Pancreas (tissue), 10 donors: Measurements from ENCODE around the gene CCDC102A. TPM values are rescaled to one million over a fixed set of nuclear protein-coding genes. Genes with fewer than 3 reads are reported as not detected.

Experiments
- ATAC-seq, 4 donors: fragments of 200-7000 bp; cut with Tn5 transposase; one replicate each; pipeline versions ENCODE4 v1.8.0 to v1.9.1; 2020; ENCODE audit warnings: mild to moderate bottlenecking in 4 of 4, moderate library complexity in 4 of 4
- DNase-seq, 6 donors: peaks; one replicate each; pipeline ENCODE4 v3.0.0-alpha.2; 2020
- FAIRE-seq: peaks from 2 replicates; lab custom pipeline; 2012; peaks lifted over from hg19 to GRCh38; lab: Jason Lieb, UNC
- H3K27ac ChIP-seq, 4 donors: fragments of 200-600 bp; sonication (generic); 1 replicate in 3 of 4; 2 replicates in 1 of 4; pipeline versions ENCODE4 v1.5.0 to v1.8.0; 2020
- H3K27me3 ChIP-seq, 4 donors: fragments of 200-600 bp; one replicate each; pipeline ENCODE4 v1.8.0; 2021
- H3K36me3 ChIP-seq, 3 donors: fragments of 200-600 bp; sonication (generic) in 1 of 3; one replicate each; pipeline versions ENCODE4 v1.5.0 to v1.8.0; 2020 to 2021
- H3K4me1 ChIP-seq, 3 donors: fragments of 200-600 bp; one replicate each; pipeline ENCODE4 v1.8.0; 2021
- H3K4me3 ChIP-seq, 4 donors: fragments of 200-600 bp; sonication (generic) in 2 of 4; one replicate each; pipeline versions ENCODE4 v1.5.0 to v1.8.0; 2020 to 2021
- H3K9me3 ChIP-seq, 4 donors: fragments of 200-600 bp; one replicate each; pipeline ENCODE4 v1.8.0; 2021
- CTCF ChIP-seq, 4 donors: fragments of 200-600 bp; sonication (generic) in 3 of 4; IDR thresholded peaks; one replicate each; pipeline versions ENCODE4 v1.5.0 to v1.8.0; 2021; ENCODE audit warnings: antibody characterized with exemption in 4 of 4
- WGBS, 2 donors: extraction: QIAGEN DNeasy Blood & Tissue Kit; methylation state at CpG; one replicate each; pipeline ENCODE4 v1.1.7; 2013; 5-methylcytosine and 5-hydroxymethylcytosine counted together
- intact Hi-C, 3 donors: fragments of 100-400 bp; cut with DNase I; formaldehyde crosslinking; loops; one replicate each; pipeline versions ENCODE4 v1.11.1 to v1.14.2; 2022
- polyA plus RNA-seq, 2 donors: library from polyadenylated mRNA; stranded (reverse); fragments of 200-250 nt; gene quantifications; one replicate each; pipeline ENCODE4 v1.2.3, GENCODE V29; 2013
- total RNA-seq, 6 donors: library from RNA; stranded (reverse); fragmentation: NEBNext Ultra II Directional in 4 of 6; extraction: Animal tissue kit (Norgen Biotek cat#: 25700) in 4 of 6; gene quantifications; one replicate each; pipeline versions ENCODE4 v1.2.1 to v1.2.4, GENCODE V29; 2021 to 2023
- donor health status: healthy with polysubstance abuse.
- donor health status: DM: no; HTN: no; CAD: no; lungs with moderate emphysema.
- donor health status: DM: no; HTN: no; CAD: no.
- donor health status: control.
- donor health status: control.
- donor health status: Bipolar disorder and iron deficiency.
- donor health status: DM: yes; HTN: yes; CAD: no.
- donor health status: DM: no; HTN: no; CAD: no.
- donor health status: DM: no; HTN: no; CAD: no.
- donor health status: DM: yes; HTN: yes; CAD: no.

Gene CCDC102A
- total and polyA plus RNA-seq, 8 donors: 2.2 to 5.8 (median 2.9) TPM

GRCh38 chr16:57478396-57479204, 57.8 kb downstream of the CCDC102A start:
- no peak for TF ChIP-seq CTCF (IDR thresholded peaks at IDR 0.05)
- H3K27ac ChIP-seq: no peak overlapping the region
- DNase-seq (peak in 1 of 6 donors; percentile 39), ATAC-seq (no peak), FAIRE-seq (no peak)
- H3K4me1 ChIP-seq: peaks cover 0 to 16% (median 0%) of the 10 kb centered on the region in 3 donors
- no peaks in the 10 kb centered on the region for H3K9me3 ChIP-seq
- peak overlapping the region in 2 of 4 donors; percentile 7 to 40 for H3K4me3 ChIP-seq
- intact Hi-C loops: no loop called here
- peaks cover 0 to 10% (median 0%) of the 10 kb centered on the region in 3 donors for H3K36me3 ChIP-seq
- no peaks in the 10 kb centered on the region for H3K27me3 ChIP-seq
- 71 to 78% methylated on average over 15 of the region's 15 CpGs for WGBS, 2 donors

- H3K4me3 ChIP-seq: no peak overlapping the region
- no peaks in the 10 kb centered on the region for H3K9me3 ChIP-seq
- H3K36me3 ChIP-seq: peaks cover 0 to 16% (median 4%) of the 10 kb centered on the region in 3 donors
- no peak for TF ChIP-seq CTCF (IDR thresholded peaks at IDR 0.05)
- WGBS, 2 donors: 67 to 72% methylated on average over 9 of the region's 9 CpGs
- no peaks in the 10 kb centered on the region for H3K27me3 ChIP-seq
- H3K4me1 ChIP-seq: peaks cover 0 to 19% (median under 1%) of the 10 kb centered on the region in 3 donors
- ATAC-seq (no peak), DNase-seq (peak in 1 of 6 donors; percentile 37), FAIRE-seq (no peak)
- intact Hi-C loops: no loop called here
- H3K27ac ChIP-seq: no peak overlapping the region
These were observed 58.7 kb downstream of the CCDC102A start for GRCh38 chr16:57477531-57478202.

- DNase-seq (peak in 1 of 6 donors; percentile 45), ATAC-seq (no peak), FAIRE-seq (no peak)
- H3K36me3 ChIP-seq: peaks cover 0 to 16% (median 4%) of the 10 kb centered on the region in 3 donors
- no peak overlapping the region for H3K4me3 ChIP-seq
- WGBS, 2 donors: 87 to 88% methylated on average over 6 of the region's 6 CpGs
- H3K4me1 ChIP-seq: peaks cover 9 to 28% (median 9%) of the 10 kb centered on the region in 3 donors
- no peaks in the 10 kb centered on the region for H3K27me3 ChIP-seq
- no peaks in the 10 kb centered on the region for H3K9me3 ChIP-seq
- H3K27ac ChIP-seq: no peak overlapping the region
- TF ChIP-seq CTCF (IDR thresholded peaks at IDR 0.05): no peak
- intact Hi-C loops: no loop called here
These were observed 59.6 kb downstream of the CCDC102A start for GRCh38 chr16:57476546-57477410.

GRCh38 chr16:57475711-57476339, 60.5 kb downstream of the CCDC102A start:
- Histone ChIP-seq H3K4me3 (no peak overlapping the region), H3K36me3 (peaks cover 0 to 16% (median 4%) of the 10 kb centered on the region in 3 donors), H3K27me3 (no peaks in the 10 kb centered on the region), H3K9me3 (no peaks in the 10 kb centered on the region), H3K27ac (no peak overlapping the region), H3K4me1 (peaks cover 15 to 36% (median 15%) of the 10 kb centered on the region in 3 donors)
- 40 to 58% methylated on average over 12 of the region's 12 CpGs for WGBS, 2 donors
- intact Hi-C loops: no loop called here
- peak in 1 of 6 donors; percentile 69 for DNase-seq
- ATAC-seq: peak in 1 of 4 donors; percentile 27
- TF ChIP-seq CTCF (IDR thresholded peaks at IDR 0.05): no peak
- FAIRE-seq: no peak
